Measurements from ENCODE around the gene OR52K1.

- TF ChIP-seq CTCF (IDR thresholded peaks at IDR 0.05; ENCODE audit: insufficient read depth, low read length, poor library complexity, severe bottlenecking) (no peak), EZH2phosphoT487 (conservative IDR thresholded peaks at IDR 0.05; ENCODE audit: low read length) (no peak)
These were observed 45.5 kb downstream of the OR52K1 start for GRCh38 chr11:4527926-4528325.
